ENCODE data around the gene RETREG2.

DNA sequence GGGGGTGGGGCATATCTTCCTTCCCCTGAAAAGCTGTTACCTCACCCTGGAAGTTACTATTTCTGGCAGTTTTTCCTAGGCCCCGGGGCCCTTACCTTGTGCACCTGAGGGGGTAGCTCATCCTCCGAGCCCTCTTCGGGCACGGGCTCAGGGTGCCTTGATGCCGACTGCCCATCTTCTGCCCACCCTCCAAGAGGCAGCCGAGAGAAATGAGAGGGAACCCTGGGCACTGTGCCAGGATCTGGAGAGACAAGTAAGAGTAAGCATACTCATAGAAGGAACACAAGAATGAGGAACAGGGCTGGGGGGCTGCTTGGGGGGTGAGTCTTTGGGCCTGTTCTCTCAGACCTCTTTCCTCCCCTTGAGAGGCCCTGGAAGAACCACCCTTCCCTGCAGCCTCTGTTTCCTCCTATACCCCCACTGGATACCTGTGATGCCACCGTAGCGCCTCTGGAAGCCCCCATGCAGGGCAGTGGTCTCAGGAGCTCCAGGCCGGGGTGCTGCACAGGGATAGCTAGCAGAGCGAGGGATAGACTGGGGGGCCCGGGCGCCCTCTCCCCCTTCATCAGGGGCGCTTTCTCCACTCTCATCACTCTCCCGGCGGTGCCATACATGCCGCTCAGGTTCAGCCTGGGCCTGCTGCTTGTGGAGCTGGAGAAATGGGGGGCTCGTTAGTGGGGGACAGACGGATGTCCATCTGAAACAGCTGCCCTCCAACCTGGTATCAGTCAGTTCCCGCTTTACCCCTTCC lies 42.8 kb downstream of the RETREG2 start:
- TF ChIP-seq, protein P1, sequence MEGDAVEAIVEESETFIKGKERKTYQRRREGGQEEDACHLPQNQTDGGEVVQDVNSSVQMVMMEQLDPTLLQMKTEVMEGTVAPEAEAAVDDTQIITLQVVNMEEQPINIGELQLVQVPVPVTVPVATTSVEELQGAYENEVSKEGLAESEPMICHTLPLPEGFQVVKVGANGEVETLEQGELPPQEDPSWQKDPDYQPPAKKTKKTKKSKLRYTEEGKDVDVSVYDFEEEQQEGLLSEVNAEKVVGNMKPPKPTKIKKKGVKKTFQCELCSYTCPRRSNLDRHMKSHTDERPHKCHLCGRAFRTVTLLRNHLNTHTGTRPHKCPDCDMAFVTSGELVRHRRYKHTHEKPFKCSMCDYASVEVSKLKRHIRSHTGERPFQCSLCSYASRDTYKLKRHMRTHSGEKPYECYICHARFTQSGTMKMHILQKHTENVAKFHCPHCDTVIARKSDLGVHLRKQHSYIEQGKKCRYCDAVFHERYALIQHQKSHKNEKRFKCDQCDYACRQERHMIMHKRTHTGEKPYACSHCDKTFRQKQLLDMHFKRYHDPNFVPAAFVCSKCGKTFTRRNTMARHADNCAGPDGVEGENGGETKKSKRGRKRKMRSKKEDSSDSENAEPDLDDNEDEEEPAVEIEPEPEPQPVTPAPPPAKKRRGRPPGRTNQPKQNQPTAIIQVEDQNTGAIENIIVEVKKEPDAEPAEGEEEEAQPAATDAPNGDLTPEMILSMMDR (IDR thresholded peaks at IDR 0.05), result no peak
- no peak for TF ChIP-seq POLR2A (IDR thresholded peaks at IDR 0.05)

Data from heart left ventricle (tissue), 13 donors.